ENCODE results near the gene AKNAD1. TPM values are rescaled to one million over a fixed set of nuclear protein-coding genes. Genes with fewer than 3 reads are reported as not detected.

AKNAD1 gene
- polyA plus RNA-seq, 1 of the 3 experiments (the other 2 are of a cell fraction): 0.71 TPM

DNA sequence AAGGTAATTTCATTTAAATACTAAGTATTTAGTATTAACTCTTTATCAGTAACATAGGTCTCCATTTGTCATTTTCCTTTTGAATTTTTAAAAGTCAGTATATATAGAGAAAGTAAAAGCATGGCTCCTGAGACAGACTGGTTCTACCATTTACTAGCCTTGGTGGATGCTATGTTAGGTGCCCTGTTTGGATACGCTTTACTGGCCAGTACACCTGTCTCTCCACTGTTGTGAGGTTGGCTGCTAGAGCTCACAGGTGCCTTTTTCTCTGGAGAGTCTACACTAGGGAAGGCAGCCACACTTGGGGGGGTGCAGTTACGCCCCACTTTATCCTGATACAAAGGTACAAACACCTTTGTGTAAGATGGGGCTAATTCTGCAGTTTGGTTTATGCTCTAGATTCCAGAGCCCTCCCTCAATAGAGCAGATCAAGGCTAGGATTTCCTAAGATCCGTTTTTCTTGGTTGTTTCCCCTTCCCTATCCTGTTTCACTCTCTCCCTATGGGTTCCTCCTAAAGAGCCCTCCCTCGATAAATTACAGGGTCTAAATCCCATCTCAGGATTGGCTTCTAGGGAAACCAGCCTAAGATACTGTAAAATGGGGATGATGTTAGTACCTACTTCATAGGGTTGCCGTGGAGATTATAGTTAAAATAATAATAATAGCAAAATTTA, 14.3 kb upstream of the AKNAD1 start (continued):
- TF ChIP-seq MEF2A (IDR thresholded peaks at IDR 0.05; ENCODE audit: borderline replicate concordance, low read depth): no peak
- no peak for TF ChIP-seq RFX5 (IDR thresholded peaks at IDR 0.05; ENCODE audit: low read length)
- no peak for TF ChIP-seq TEAD4 (IDR thresholded peaks at IDR 0.05; ENCODE audit: borderline replicate concordance, insufficient read depth)
- no peak for TF ChIP-seq FOXM1 (IDR thresholded peaks at IDR 0.05; ENCODE audit: low read depth)
- TF ChIP-seq JUND (IDR thresholded peaks at IDR 0.05): no peak
- TF ChIP-seq, protein P1, sequence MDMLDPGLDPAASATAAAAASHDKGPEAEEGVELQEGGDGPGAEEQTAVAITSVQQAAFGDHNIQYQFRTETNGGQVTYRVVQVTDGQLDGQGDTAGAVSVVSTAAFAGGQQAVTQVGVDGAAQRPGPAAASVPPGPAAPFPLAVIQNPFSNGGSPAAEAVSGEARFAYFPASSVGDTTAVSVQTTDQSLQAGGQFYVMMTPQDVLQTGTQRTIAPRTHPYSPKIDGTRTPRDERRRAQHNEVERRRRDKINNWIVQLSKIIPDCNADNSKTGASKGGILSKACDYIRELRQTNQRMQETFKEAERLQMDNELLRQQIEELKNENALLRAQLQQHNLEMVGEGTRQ (IDR thresholded peaks at IDR 0.05; ENCODE audit: borderline replicate concordance, low read depth, low read length): no peak
- no peak for TF ChIP-seq RCOR1 (IDR thresholded peaks at IDR 0.05; ENCODE audit: low read length)
- TF ChIP-seq MXI1 (IDR thresholded peaks at IDR 0.05; ENCODE audit: low read depth, low read length): no peak
- TF ChIP-seq RXRA (IDR thresholded peaks at IDR 0.05; ENCODE audit: borderline replicate concordance, low read depth): no peak
- TF ChIP-seq FOXJ3 (CRISPR knock-in tag; IDR thresholded peaks at IDR 0.05): no peak
- no peak for TF ChIP-seq TCF12 (IDR thresholded peaks at IDR 0.05)
- no peak for TF ChIP-seq POLR2AphosphoS5 (IDR thresholded peaks at IDR 0.05; ENCODE audit: low read depth, low read length)
- TF ChIP-seq PBX3 (IDR thresholded peaks at IDR 0.05): no peak
- TF ChIP-seq NFIC (IDR thresholded peaks at IDR 0.05; ENCODE audit: borderline replicate concordance): no peak
- no peak for TF ChIP-seq YY1 (IDR thresholded peaks at IDR 0.05; ENCODE audit: low read depth)

DNA sequence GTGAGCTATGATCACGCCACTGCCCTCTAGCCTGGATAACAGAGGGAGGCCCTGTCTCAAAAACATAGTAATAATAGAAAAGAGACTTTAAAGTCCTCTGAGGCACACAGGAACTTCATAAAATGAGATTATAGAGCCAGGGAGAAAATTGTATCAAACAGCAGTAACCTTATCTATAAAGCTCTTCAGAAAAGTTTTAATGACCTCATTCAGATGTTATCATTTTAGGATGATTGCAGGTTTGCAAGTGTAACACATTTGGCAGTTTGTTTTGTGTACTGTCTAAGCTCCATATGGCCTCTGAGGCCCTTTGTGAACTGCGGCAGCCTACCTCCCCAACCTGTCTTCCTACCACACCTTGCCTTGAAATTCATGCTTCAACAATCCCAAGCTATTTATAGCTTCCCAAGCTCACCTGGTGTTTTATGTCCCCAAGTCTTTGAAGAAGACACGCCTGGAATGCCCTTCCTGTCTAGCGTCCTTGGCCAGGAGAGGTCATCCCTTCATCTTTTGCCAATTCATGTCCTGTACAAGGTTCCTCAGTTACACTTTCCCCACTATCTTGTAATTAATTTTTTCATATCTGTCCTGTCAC, 8.5 kb upstream of the AKNAD1 start:
- no peaks in the 10 kb centered on the region for H3K27me3 ChIP-seq (ENCODE audit: insufficient read depth)
- CTCF ChIA-PET: interaction anchor here (1.0 to 1.5 kb wide), 3 partner anchors 9 to 36 kb away, joined by 3 to 4 read pairs (median 4); no protein-coding TSS in a partner anchor
- WGBS (ENCODE audit: low lambda C conversion rate): 90% methylated on average over 4 of the region's 4 CpGs
- H3K9me2 ChIP-seq: no peaks in the 10 kb centered on the region
- H3K27ac ChIP-seq (ENCODE audit: low read depth in 2 of 2, low read length in 1 of 2): no peak overlapping the region
- no peaks in the 10 kb centered on the region for H3K79me2 ChIP-seq (ENCODE audit: insufficient read depth)
- no peak overlapping the region for H3K4me3 ChIP-seq (ENCODE audit: low read depth in 2 of 2, low read length in 1 of 2)
- no peak overlapping the region for H2AFZ ChIP-seq (ENCODE audit: low read depth)
- no peak overlapping the region for H3K4me2 ChIP-seq
- H3K9ac ChIP-seq: no peak overlapping the region
- H3K36me3 ChIP-seq (replicated peaks in 1 of 2; ENCODE audit: control insufficient read depth in 1 of 2, insufficient read depth in 2 of 2, low read length in 1 of 2): no peaks in the 10 kb centered on the region
- no peaks in the 10 kb centered on the region for H3K9me3 ChIP-seq
- POLR2A ChIA-PET: no interaction called here
- TF ChIP-seq GABPA (IDR thresholded peaks at IDR 0.05; ENCODE audit: low read depth) (no peak), TCF12 (IDR thresholded peaks at IDR 0.05) (no peak), YY1 (IDR thresholded peaks at IDR 0.05; ENCODE audit: low read depth) (no peak), MEF2A (IDR thresholded peaks at IDR 0.05; ENCODE audit: borderline replicate concordance, low read depth) (no peak)
- H4K20me1 ChIP-seq (ENCODE audit: insufficient read depth): no peaks in the 10 kb centered on the region
- no peaks in the 10 kb centered on the region for H3F3A ChIP-seq (replicated peaks; ENCODE audit: insufficient read depth)
- H3K4me1 ChIP-seq (ENCODE audit: control insufficient read depth in 1 of 2, insufficient read depth in 2 of 2, low read depth in 1 of 2, low read length in 1 of 2): peaks cover 0 to 4% of the 10 kb centered on the region in 2 experiments; a peak in 1 of 4 replicates
- no peak for DNase-seq
